ENCODE measurements around the gene PCDH9.

DNA sequence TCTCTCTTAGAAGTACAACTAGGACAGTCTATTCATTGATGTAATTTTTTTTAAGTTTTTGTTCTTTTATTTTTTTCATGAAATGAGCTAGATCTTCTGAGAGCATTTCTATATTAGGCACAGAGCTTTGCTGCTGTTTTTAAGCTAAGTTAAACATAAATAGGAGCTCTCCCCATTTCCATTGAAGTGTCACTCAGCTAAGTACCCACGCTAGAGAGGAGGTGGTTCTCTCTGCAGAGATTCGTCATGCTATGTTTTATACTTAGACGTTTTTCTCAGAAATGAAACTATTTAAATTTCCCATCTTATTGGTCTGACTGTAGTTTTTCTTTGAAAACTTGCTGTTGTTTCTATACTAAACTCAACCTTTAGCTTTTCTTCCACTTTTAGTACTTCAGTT is 271.5 kb downstream of the PCDH9 start:
- TF ChIP-seq, protein P1, sequence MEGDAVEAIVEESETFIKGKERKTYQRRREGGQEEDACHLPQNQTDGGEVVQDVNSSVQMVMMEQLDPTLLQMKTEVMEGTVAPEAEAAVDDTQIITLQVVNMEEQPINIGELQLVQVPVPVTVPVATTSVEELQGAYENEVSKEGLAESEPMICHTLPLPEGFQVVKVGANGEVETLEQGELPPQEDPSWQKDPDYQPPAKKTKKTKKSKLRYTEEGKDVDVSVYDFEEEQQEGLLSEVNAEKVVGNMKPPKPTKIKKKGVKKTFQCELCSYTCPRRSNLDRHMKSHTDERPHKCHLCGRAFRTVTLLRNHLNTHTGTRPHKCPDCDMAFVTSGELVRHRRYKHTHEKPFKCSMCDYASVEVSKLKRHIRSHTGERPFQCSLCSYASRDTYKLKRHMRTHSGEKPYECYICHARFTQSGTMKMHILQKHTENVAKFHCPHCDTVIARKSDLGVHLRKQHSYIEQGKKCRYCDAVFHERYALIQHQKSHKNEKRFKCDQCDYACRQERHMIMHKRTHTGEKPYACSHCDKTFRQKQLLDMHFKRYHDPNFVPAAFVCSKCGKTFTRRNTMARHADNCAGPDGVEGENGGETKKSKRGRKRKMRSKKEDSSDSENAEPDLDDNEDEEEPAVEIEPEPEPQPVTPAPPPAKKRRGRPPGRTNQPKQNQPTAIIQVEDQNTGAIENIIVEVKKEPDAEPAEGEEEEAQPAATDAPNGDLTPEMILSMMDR (IDR thresholded peaks at IDR 0.05) = no peak
- no peak for TF ChIP-seq POLR2A (IDR thresholded peaks at IDR 0.05)
- TF ChIP-seq EP300 (IDR thresholded peaks at IDR 0.05) = no peak
